GM13976 (cell line): Measurements from ENCODE around the gene JMJD6.

ENCODE experiments used
- DNase-seq: peaks from one replicate; pipeline ENCODE4 v3.0.0; 2012; ENCODE audit warnings: low spot score
- in situ Hi-C: fragments of 300-500 bp; cut with MboI; formaldehyde crosslinking; loops from one replicate; pipeline ENCODE4 v1.12.0; 2022; ENCODE audit warnings: low sequenced_read_pairs, mixed read lengths, inconsistent platforms; ENCODE audit not compliant: unreplicated experiment
- TF ChIP-seq, protein P1 (sequence below): IDR thresholded peaks from 2 replicates; pipeline ENCODE4 v1.5.1; 2012; ENCODE audit warnings: borderline replicate concordance, mild to moderate bottlenecking; ENCODE audit not compliant: insufficient read depth; ENCODE audit errors: extremely low read depth, missing control alignments, control extremely low read depth

Gene JMJD6

DNA sequence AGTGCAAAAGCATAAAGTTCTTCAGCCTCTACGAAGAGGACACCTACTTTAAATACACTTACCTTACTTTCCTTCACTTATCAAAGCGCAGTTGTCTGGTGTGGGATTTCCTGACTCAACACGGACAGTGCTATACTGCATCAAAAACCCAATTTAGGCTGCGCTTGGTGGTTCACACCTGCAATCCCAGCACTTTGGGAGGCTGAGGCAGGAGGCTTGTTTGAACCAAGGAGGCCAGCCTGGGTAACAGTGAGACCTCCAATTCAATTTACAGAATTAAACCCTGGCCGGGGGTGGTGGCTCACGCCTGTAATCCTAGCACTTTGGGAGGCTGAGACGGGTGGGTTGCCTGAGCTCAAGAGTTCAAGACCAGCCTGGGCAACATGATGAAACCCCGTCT is 4.1 kb downstream of the JMJD6 start:
- in situ Hi-C loops = no loop called here
- no peak for DNase-seq
- TF ChIP-seq, protein P1, sequence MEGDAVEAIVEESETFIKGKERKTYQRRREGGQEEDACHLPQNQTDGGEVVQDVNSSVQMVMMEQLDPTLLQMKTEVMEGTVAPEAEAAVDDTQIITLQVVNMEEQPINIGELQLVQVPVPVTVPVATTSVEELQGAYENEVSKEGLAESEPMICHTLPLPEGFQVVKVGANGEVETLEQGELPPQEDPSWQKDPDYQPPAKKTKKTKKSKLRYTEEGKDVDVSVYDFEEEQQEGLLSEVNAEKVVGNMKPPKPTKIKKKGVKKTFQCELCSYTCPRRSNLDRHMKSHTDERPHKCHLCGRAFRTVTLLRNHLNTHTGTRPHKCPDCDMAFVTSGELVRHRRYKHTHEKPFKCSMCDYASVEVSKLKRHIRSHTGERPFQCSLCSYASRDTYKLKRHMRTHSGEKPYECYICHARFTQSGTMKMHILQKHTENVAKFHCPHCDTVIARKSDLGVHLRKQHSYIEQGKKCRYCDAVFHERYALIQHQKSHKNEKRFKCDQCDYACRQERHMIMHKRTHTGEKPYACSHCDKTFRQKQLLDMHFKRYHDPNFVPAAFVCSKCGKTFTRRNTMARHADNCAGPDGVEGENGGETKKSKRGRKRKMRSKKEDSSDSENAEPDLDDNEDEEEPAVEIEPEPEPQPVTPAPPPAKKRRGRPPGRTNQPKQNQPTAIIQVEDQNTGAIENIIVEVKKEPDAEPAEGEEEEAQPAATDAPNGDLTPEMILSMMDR = no peak

DNA sequence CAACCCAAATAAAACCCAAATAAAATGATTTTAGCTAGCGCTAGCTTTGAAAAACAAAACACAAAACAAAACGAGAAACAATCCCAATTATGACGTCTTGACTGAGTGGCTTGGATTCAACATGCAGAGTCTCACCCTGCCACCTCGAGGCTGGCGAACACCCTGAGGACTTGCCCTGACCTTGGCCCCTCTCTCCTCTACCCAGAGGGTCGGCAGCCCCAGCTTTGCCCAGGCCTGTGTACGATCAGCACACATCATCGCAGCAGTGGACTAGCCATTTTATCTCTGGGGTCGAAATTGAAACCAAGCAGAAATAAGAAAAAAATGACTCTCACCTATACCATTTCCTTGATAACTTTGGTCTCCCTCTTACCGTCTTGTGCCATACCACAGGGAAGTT is 4.9 kb downstream of the JMJD6 start:
- in situ Hi-C loops = no loop called here
- TF ChIP-seq, protein P1 = no peak
- DNase-seq = no peak

- no peak for DNase-seq
- in situ Hi-C loops = no loop called here
- TF ChIP-seq, protein P1 = no peak
Measured at GRCh38 chr17:76720941-76721340, 5.5 kb downstream of the JMJD6 start.

DNA sequence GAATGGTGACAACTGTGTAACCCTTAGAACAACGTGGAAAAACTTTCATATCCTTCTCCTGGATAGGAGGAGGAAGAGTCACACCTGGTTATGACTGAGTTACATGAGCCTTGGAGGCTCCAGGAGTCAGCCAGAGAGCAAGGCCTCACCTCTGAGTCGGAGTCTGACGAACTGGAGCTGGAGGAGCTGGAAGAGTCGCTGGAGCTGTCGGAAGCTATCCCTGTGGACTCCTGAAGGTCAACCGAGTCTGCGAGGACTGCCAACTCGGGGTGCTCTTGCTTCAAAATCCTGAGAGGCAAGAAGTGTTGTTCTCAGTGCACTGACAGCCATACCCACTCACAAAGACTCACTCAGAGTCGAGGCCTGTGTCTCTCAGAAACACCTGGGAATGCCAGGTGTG is 6.2 kb downstream of the JMJD6 start:
- TF ChIP-seq, protein P1 = no peak
- no peak for DNase-seq
- in situ Hi-C loops = no loop called here

DNA sequence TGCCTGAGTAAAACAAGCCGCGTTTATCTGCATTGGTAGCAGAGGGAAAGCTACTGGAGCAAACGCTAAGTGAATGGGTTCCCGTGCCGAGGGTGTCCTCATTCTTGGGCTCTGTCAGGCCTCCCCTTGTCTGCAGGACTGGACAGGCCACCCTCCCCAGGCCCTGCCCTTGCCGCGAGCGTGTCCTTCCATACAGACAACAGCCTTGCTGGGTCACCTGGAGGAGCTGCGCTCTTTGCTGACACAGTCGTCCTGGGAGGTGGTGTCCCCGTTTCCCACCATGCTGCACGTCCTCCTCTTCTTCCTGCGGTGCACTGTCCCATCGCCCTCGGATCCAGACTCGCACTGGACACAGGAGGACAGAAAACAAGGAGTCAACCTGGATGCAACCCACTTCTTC is 7.9 kb downstream of the JMJD6 start:
- TF ChIP-seq, protein P1 = no peak
- DNase-seq = no peak
- in situ Hi-C loops = no loop called here

DNA sequence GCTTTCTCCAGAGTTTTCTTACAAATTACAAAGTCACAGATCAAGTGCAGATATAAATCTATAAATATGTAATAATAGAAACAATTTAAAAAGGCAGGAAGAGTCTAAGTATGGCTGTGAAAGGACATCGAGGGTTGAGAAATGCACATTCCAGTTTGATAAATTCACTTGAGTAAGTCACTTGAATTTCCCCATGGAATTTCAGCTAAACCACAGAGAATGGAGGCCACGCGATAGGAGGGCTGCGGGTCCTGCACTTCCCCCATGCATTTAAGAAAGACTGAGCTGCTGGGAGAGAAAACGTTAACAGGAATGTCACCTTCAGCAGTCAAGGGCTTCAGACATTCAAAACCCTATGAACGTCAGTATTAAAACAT is 9.6 kb downstream of the JMJD6 start:
- TF ChIP-seq, protein P1 = no peak
- DNase-seq = no peak
- in situ Hi-C loops = no loop called here
